ENCODE results near the gene CMTM7. TPM values are rescaled to one million over a fixed set of nuclear protein-coding genes. Genes with fewer than 3 reads are reported as not detected.

Gene CMTM7
- total RNA-seq, 2 donors from 2014 or later: 15.6 to 33.1 TPM

- Histone ChIP-seq H3K27ac (no peak overlapping the region), H3K9me3 (no peaks in the 10 kb centered on the region), H3K4me1 (replicated peaks) (peaks cover 11% of the 10 kb centered on the region), H3K27me3 (replicated peaks; ENCODE audit: insufficient read depth) (no peaks in the 10 kb centered on the region), H3K36me3 (no peaks in the 10 kb centered on the region), H3K4me3 (no peak overlapping the region)
- intact Hi-C loops (cut with DNase I): no loop called here
- TF ChIP-seq CTCF (IDR thresholded peaks at IDR 0.05): no peak
- no peak for TF ChIP-seq POLR2AphosphoS5 (IDR thresholded peaks at IDR 0.05)
- no peak for TF ChIP-seq POLR2A (IDR thresholded peaks at IDR 0.05)
- WGBS: 98% methylated on average over 3 of the region's 3 CpGs
- no peak for DNase-seq (ENCODE audit: low spot score)
Measured at GRCh38 chr3:32423534-32423933, 31.9 kb downstream of the CMTM7 start.

- intact Hi-C loops (cut with DNase I): no loop called here
- DNase-seq (ENCODE audit: low spot score): no peak
- 89% methylated on average over 12 of the region's 12 CpGs for WGBS
- peaks cover 12% of the 10 kb centered on the region for H3K4me1 ChIP-seq (replicated peaks)
- H3K27me3 ChIP-seq (replicated peaks; ENCODE audit: insufficient read depth): no peaks in the 10 kb centered on the region
- TF ChIP-seq CTCF (IDR thresholded peaks at IDR 0.05): no peak
- no peak for TF ChIP-seq POLR2AphosphoS5 (IDR thresholded peaks at IDR 0.05)
- no peak for TF ChIP-seq POLR2A (IDR thresholded peaks at IDR 0.05)
- H3K9me3 ChIP-seq: no peaks in the 10 kb centered on the region
- no peak overlapping the region for H3K27ac ChIP-seq
- H3K36me3 ChIP-seq: no peaks in the 10 kb centered on the region
- no peak overlapping the region for H3K4me3 ChIP-seq
Measured at GRCh38 chr3:32423956-32424557, 32.4 kb downstream of the CMTM7 start.

GRCh38 chr3:32424581-32425250 lies 33.1 kb downstream of the CMTM7 start:
- no peaks in the 10 kb centered on the region for H3K36me3 ChIP-seq
- TF ChIP-seq POLR2A (IDR thresholded peaks at IDR 0.05) (no peak), CTCF (IDR thresholded peaks at IDR 0.05) (no peak), POLR2AphosphoS5 (IDR thresholded peaks at IDR 0.05) (no peak)
- no peak overlapping the region for H3K27ac ChIP-seq
- H3K4me3 ChIP-seq: no peak overlapping the region
- DNase-seq (ENCODE audit: low spot score): no peak
- intact Hi-C loops (cut with DNase I): no loop called here
- no peaks in the 10 kb centered on the region for H3K27me3 ChIP-seq (replicated peaks; ENCODE audit: insufficient read depth)
- H3K4me1 ChIP-seq (replicated peaks): peaks cover 12% of the 10 kb centered on the region
- 91% methylated on average over 9 of the region's 9 CpGs for WGBS
- H3K9me3 ChIP-seq: no peaks in the 10 kb centered on the region

DNA sequence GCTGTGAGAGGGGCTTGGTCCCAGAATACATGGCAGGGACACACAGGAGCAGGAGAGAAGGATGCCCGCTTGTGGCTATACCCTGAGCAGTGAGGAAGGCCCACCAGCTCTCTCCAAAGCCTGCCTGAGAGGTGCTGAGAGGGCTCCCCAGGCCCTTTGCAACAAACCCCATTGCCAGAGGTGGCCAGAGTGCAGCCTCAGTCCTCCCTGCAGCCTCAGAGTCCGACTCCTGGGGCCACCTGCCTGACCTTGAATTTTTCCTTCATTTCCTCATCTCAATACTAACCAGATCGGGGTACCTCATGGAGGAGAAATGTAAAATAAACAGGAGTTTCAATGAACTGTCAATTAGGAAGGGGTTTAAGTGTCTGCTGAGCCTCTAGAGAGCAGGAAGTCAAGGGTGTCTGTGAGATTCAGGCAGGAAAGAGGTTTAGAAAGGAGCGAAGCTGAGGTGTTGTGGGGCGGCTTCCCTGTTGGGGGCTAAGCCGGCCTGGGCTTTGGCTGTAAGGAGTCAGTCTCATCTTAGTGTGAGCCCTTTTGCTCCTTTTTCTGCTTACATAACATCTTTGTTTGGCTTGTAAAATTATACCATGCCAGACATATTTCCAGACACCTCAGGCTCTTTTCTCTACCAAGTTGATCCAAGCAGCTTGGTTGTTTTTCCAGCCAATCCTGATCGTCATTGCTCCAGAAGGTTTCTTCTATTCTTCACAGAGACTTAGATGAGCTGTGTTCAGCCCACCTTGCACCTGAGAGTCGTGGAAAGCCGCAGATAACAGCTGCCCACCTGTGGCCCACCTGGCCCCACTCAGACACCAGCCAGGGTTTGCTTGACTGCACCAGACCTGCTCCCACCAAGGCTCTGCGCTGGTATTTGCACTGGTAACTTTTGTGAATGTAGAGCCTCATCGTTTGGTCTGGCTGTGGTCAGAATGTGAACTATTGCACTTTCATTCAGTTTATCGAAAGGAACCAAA lies 36.7 kb downstream of the CMTM7 start:
- Histone ChIP-seq H3K36me3 (no peaks in the 10 kb centered on the region), H3K4me3 (no peak overlapping the region), H3K4me1 (replicated peaks) (peaks cover 6% of the 10 kb centered on the region), H3K27me3 (replicated peaks; ENCODE audit: insufficient read depth) (no peaks in the 10 kb centered on the region), H3K9me3 (no peaks in the 10 kb centered on the region), H3K27ac (no peak overlapping the region)
- WGBS: 64% methylated on average over 12 of the region's 12 CpGs
- TF ChIP-seq POLR2AphosphoS5 (IDR thresholded peaks at IDR 0.05): no peak
- no peak for TF ChIP-seq CTCF (IDR thresholded peaks at IDR 0.05)
- TF ChIP-seq POLR2A (IDR thresholded peaks at IDR 0.05): no peak
- intact Hi-C loops (cut with DNase I): no loop called here
- no peak for DNase-seq (ENCODE audit: low spot score)
